K562 (cell line): ENCODE results near the gene WFIKKN2. TPM values are rescaled to one million over a fixed set of nuclear protein-coding genes. Genes with fewer than 3 reads are reported as not detected.

Experiments
- ATAC-seq: fragments of 200-7000 bp; cut with Tn5 transposase; 3 replicates; pipeline ENCODE4 v1.9.1; 2020; ENCODE audit warnings: moderate library complexity
- BruUV-seq: library from RNA; stranded (reverse); fragments of 400-500 nt; replicated peaks from 2 replicates; lab custom pipeline; 2021; lab: Mats Ljungman, UMichigan
- CTCF ChIA-PET: fragments of 300-600 bp; formaldehyde crosslinking; extraction: SDS; loops from one replicate; lab custom pipeline; 2021; ENCODE audit warnings: low intra/inter-chr PET ratio; lab: Yijun Ruan, JAX
- POLR2A ChIA-PET: fragments of 300-600, 350-650 bp; sonication (Branson Sonifier 250); formaldehyde crosslinking; extraction: SDS; loops from one replicate; lab custom pipeline; 2021; ENCODE audit warnings: antibody characterized with exemption, inconsistent platforms; lab: Yijun Ruan, JAX
- DNase-seq, 4 experiments: peaks; one replicate each; pipeline versions ENCODE4 v3.0.0 to v3.0.0-alpha.2; 2011 to 2018; ENCODE audit warnings: low spot score in 3 of 4, mixed read lengths in 3 of 4; ENCODE audit errors: extremely low read depth in 1 of 4
- FAIRE-seq: peaks from 2 replicates; lab custom pipeline; 2011; peaks lifted over from hg19 to GRCh38; lab: Jason Lieb, UNC
- H2AFZ ChIP-seq: 2 replicates; pipeline ENCODE4 v1.6.0; 2011; ENCODE audit warnings: low read depth, low read length, control low read depth, inconsistent platforms
- H3K27ac ChIP-seq: fragments of 200-600 bp; 3 replicates; pipeline ENCODE4 v1.8.0; 2011; ENCODE audit warnings: low read depth, mild to moderate bottlenecking, control low read depth, inconsistent platforms, low read length, moderate library complexity, mixed read lengths; ENCODE audit errors: extremely low read depth
- H3K27me3 ChIP-seq, 2 experiments: fragments of 300-600 bp in 1 of 2; 2 replicates in 1 of 2; 3 replicates in 1 of 2; pipeline versions ENCODE4 v1.6.0 to v1.8.0; 2011; ENCODE audit warnings: inconsistent platforms in 2 of 2, low read length in 2 of 2, mild to moderate bottlenecking in 1 of 2, mixed read lengths in 1 of 2, moderate library complexity in 1 of 2; ENCODE audit not compliant: control insufficient read depth in 2 of 2, insufficient read depth in 2 of 2
- H3K36me3 ChIP-seq: fragments of 300-600 bp; 3 replicates; pipeline ENCODE4 v1.8.0; 2011; ENCODE audit warnings: mild to moderate bottlenecking, low read length, inconsistent platforms; ENCODE audit not compliant: control insufficient read depth, insufficient read depth
- H3K4me1 ChIP-seq, 2 experiments: fragments of 200-600 bp in 1 of 2; replicated peaks in 1 of 2; 2 replicates in 1 of 2; 3 replicates in 1 of 2; pipeline versions ENCODE4 v1.5.1 to v1.8.0; 2011; ENCODE audit warnings: inconsistent platforms in 2 of 2, low read length in 2 of 2, mild to moderate bottlenecking in 1 of 2, mixed read lengths in 1 of 2, moderate library complexity in 1 of 2; ENCODE audit not compliant: control insufficient read depth in 2 of 2, insufficient read depth in 2 of 2
- H3K4me2 ChIP-seq: 2 replicates; pipeline ENCODE4 v1.6.1; 2011; ENCODE audit warnings: low read length, control low read depth, inconsistent platforms, mixed read lengths; ENCODE audit not compliant: insufficient read depth
- H3K4me3 ChIP-seq: fragments of 200-600 bp; sonication (generic), shearing (Covaris generic); 2 replicates; pipeline ENCODE4 v1.5.1; 2016; ENCODE audit warnings: control low read depth, inconsistent platforms
- H3K79me2 ChIP-seq: fragments of 200-600 bp; 3 replicates; pipeline ENCODE4 v1.8.0; 2011; ENCODE audit warnings: low read length, inconsistent platforms; ENCODE audit not compliant: control insufficient read depth, insufficient read depth
- H3K9ac ChIP-seq, 2 experiments: 2 replicates each; pipeline versions ENCODE4 v1.6.0 to v1.6.1; 2011; ENCODE audit warnings: low read depth in 2 of 2, low read length in 2 of 2, control low read depth in 1 of 2, inconsistent platforms in 1 of 2, mild to moderate bottlenecking in 1 of 2, mixed read lengths in 1 of 2; ENCODE audit not compliant: insufficient read depth in 1 of 2
- H3K9me1 ChIP-seq: one replicate; pipeline ENCODE4 v1.6.0; 2011; ENCODE audit warnings: inconsistent platforms, mild to moderate bottlenecking, low read length, moderate library complexity; ENCODE audit not compliant: control insufficient read depth, insufficient read depth
- H3K9me3 ChIP-seq: replicated peaks from 2 replicates; pipeline ENCODE4 v1.5.1; 2011; ENCODE audit warnings: low read depth, low read length, inconsistent platforms; ENCODE audit not compliant: control insufficient read depth, insufficient read depth
- H4K20me1 ChIP-seq: replicated peaks from 2 replicates; pipeline ENCODE4 v1.6.1; 2011; ENCODE audit warnings: low read length, inconsistent platforms, mixed read lengths; ENCODE audit not compliant: control insufficient read depth, insufficient read depth
- CEBPB ChIP-seq: fragments of 450-650 bp; IDR thresholded peaks from 2 replicates; pipeline ENCODE4 v1.6.1; 2016; ENCODE audit warnings: missing genetic modification characterization, missing compliant biosample characterization
- DPF2 ChIP-seq: fragments of 450-650 bp; IDR thresholded peaks from 2 replicates; pipeline ENCODE4 v1.6.1; 2016
- EZH2 ChIP-seq: IDR thresholded peaks from 2 replicates; pipeline ENCODE4 v1.6.1; 2012; ENCODE audit warnings: low read depth, mild to moderate bottlenecking, inconsistent platforms, low read length, borderline replicate concordance
- FOXA1 ChIP-seq: fragments of 450-650 bp; IDR thresholded peaks from 2 replicates; pipeline ENCODE4 v1.6.1; 2016; ENCODE audit warnings: mild to moderate bottlenecking, borderline replicate concordance
- KDM4B ChIP-seq, 2 experiments: fragments of 450-650 bp in 1 of 2; sonication (generic) in 1 of 2; IDR thresholded peaks; 2 replicates each; pipeline ENCODE4 v1.6.1; 2016 to 2017; ENCODE audit warnings: borderline replicate concordance in 2 of 2, antibody characterized with exemption in 1 of 2, low read depth in 1 of 2, mild to moderate bottlenecking in 1 of 2
- MEF2D ChIP-seq: conservative IDR thresholded peaks from 2 replicates; pipeline ENCODE4 v1.6.1; 2016; ENCODE audit warnings: low read depth, missing genetic modification characterization, missing compliant biosample characterization
- NCOR1 ChIP-seq: fragments of 450-650 bp; IDR thresholded peaks from 2 replicates; pipeline ENCODE4 v1.6.1; 2016; ENCODE audit warnings: mild to moderate bottlenecking, moderate library complexity
- NR1H2 ChIP-seq: sonication (generic); formaldehyde crosslinking; IDR thresholded peaks from 2 replicates; pipeline ENCODE4 v1.4.0; 2020; ENCODE audit warnings: mild to moderate bottlenecking, missing genetic modification reagents
- RHOXF2B ChIP-seq: fragments of 250-450 bp; sonication (Bioruptor Pico); conservative IDR thresholded peaks from 2 replicates; pipeline ENCODE4 v1.5.1; 2021
- SAFB2 ChIP-seq: fragments of 200-400 bp; formaldehyde crosslinking; IDR thresholded peaks from 2 replicates; pipeline ENCODE4 v1.6.1; 2018; ENCODE audit warnings: borderline replicate concordance, low read length, low read depth, moderate library complexity; ENCODE audit not compliant: severe bottlenecking
- SIRT6 ChIP-seq: IDR thresholded peaks from one replicate; pipeline ENCODE4 v1.6.1; 2012; ENCODE audit warnings: low read depth, mild to moderate bottlenecking, control low read depth, inconsistent platforms, low read length, moderate library complexity
- ZNF311 ChIP-seq: fragments of 250-450 bp; sonication (Bioruptor Pico); IDR thresholded peaks from 2 replicates; pipeline ENCODE4 v1.4.0; 2020; ENCODE audit warnings: mild to moderate bottlenecking, moderate library complexity
- ZNF444 ChIP-seq: fragments of 250-450 bp; sonication (Bioruptor Pico); IDR thresholded peaks from 2 replicates; pipeline ENCODE4 v1.4.0; 2020; ENCODE audit warnings: mild to moderate bottlenecking, moderate library complexity
- WGBS: fragments of 100-300 bp; shearing (Covaris generic); methylation state at CpG from one replicate; pipeline ENCODE4 v1.1.6; 2016; ENCODE audit warnings: low coverage, mixed read lengths; ENCODE audit not compliant: insufficient coverage; ENCODE audit errors: missing lambda C conversion rate; 5-methylcytosine and 5-hydroxymethylcytosine counted together
- in situ Hi-C: fragments of 300-500 bp; cut with MboI; formaldehyde crosslinking; loops from 4 replicates; pipeline ENCODE4 v1.15.0; 2018; ENCODE audit warnings: inconsistent platforms, mixed read lengths
- intact Hi-C: fragments of 100-400 bp; cut with micrococcal nuclease; formaldehyde crosslinking; loops from 2 replicates; pipeline ENCODE4 v1.14.2; 2022
- polyA plus RNA-seq, 8 experiments: library from polyadenylated mRNA; depleted of rRNA in 4 of 8; stranded (reverse) in 5 of 8; unstranded in 3 of 8; fragments of >200 nt; fragmentation: Nextera tagmentation in 2 of 8; fragmentation: Illumina TruSeq in 1 of 8; extraction: Ambion mirVana in 2 of 8; extraction: Trizol in 1 of 8; gene quantifications; 2 replicates each; pipeline versions ENCODE4 v1.2.1 to v1.2.3, GENCODE V29; 2011 to 2014; ENCODE audit warnings: inconsistent platforms in 1 of 8, missing spikeins in 1 of 8
- total RNA-seq, 7 experiments: library from RNA; depleted of rRNA in 6 of 7; stranded (reverse); fragments of >200 nt in 6 of 7; fragmentation: Illumina TruSeq in 2 of 7; extraction: Trizol in 2 of 7; gene quantifications; 2 replicates each; pipeline versions ENCODE4 v1.2.1 to v1.2.3, GENCODE V29; 2011 to 2021; ENCODE audit warnings: low replicate concordance in 1 of 7

WFIKKN2 gene
- total and polyA plus RNA-seq, 9 of the 15 experiments (the other 6 are each of a cell fraction or from before 2014, with no cell fraction given): 0.07 TPM; not detected in 8

DNA sequence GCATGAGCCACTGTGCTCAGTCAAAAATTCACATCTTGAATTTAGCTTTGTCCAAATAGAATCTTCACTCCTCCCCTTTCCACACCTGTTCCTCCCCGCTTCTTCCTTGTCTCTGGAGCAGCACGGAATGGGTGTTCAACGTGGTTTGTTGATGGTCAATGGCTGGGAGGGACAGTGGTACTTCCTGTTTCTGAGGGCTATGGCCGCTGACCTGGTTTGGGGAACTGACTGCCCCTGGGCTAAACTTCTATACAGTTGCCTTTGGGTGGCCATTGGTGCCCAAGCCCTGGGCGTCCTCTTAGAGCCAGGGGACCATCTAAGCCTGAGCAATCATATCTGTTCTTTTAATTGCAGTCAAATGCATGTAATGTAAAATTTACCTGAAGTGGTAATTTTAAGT is 19.1 kb upstream of the WFIKKN2 start:
- H3K4me2 ChIP-seq: no peak overlapping the region
- H3K27me3 ChIP-seq: peaks cover 0 to 3% of the 10 kb centered on the region in 2 experiments; a peak in 2 of 5 replicates
- 2% methylated on average over 5 of the region's 5 CpGs for WGBS
- CTCF ChIA-PET: no interaction called here
- DNase-seq (no peak), FAIRE-seq (no peak), ATAC-seq (no peak)
- no peak for TF ChIP-seq FOXA1
- no peak for TF ChIP-seq RHOXF2B (CRISPR knock-in tag)
- TF ChIP-seq SIRT6: no peak
- no peak for TF ChIP-seq NCOR1
- no peak for TF ChIP-seq EZH2
- no peak for TF ChIP-seq ZNF311 (CRISPR knock-in tag)
- TF ChIP-seq NR1H2 (CRISPR knock-in tag): no peak
- no peak for TF ChIP-seq DPF2
- no peak for TF ChIP-seq ZNF444
- TF ChIP-seq MEF2D (tag): no peak
- TF ChIP-seq KDM4B (IDR thresholded peaks at IDR 0.05; ENCODE audit: borderline replicate concordance in 2 of 2, low read depth in 1 of 2): no peak
- TF ChIP-seq SAFB2: no peak
- no peak for TF ChIP-seq CEBPB (tag)
- H3K9me1 ChIP-seq: no peaks in the 10 kb centered on the region
- no peaks in the 10 kb centered on the region; the same call in 1 of the 2 replicates for H3K9me3 ChIP-seq
- 0 out of 2 replicates have a peak overlapping the region, but pooled peaks have one; percentile 18 for H2AFZ ChIP-seq
- no peak overlapping the region for H3K4me3 ChIP-seq
- no peak overlapping the region for H3K9ac ChIP-seq
- BruUV-seq: no TSS peak
- H3K27ac ChIP-seq: no peak overlapping the region
- in situ Hi-C loops (no loop called here), intact Hi-C loops (loop anchor here (2.0 kb wide), 1 partner anchor 27 kb away; no protein-coding TSS in a partner anchor)
- no peaks in the 10 kb centered on the region for H3K79me2 ChIP-seq
- POLR2A ChIA-PET: no interaction called here
- H4K20me1 ChIP-seq: no peaks in the 10 kb centered on the region
- H3K4me1 ChIP-seq: peaks cover 3 to 6% of the 10 kb centered on the region in 2 experiments; a peak in 3 of 5 replicates
- H3K36me3 ChIP-seq: no peaks in the 10 kb centered on the region
